HFF-Myc (cell line): ENCODE results near the gene XRCC1.

Source experiments
- DNase-seq: peaks from one replicate; pipeline ENCODE4 v3.0.0-alpha.2; 2011; ENCODE audit warnings: low read depth; ENCODE audit errors: extremely low read depth
- H3K4me3 ChIP-seq: replicated peaks from 2 replicates; pipeline ENCODE4 v1.5.1; 2011; ENCODE audit warnings: low read depth, mild to moderate bottlenecking, control low read depth, low read length
- CTCF ChIP-seq: IDR thresholded peaks from 2 replicates; pipeline ENCODE4 v1.5.1; 2012; ENCODE audit warnings: mild to moderate bottlenecking, low read depth, low read length, control low read depth; ENCODE audit errors: missing control alignments

The XRCC1 gene

GRCh38 chr19:43562698-43563241 is 12.6 kb downstream of the XRCC1 start:
- no peak for TF ChIP-seq CTCF
- no peak for DNase-seq
- H3K4me3 ChIP-seq, result no peak overlapping the region

DNA sequence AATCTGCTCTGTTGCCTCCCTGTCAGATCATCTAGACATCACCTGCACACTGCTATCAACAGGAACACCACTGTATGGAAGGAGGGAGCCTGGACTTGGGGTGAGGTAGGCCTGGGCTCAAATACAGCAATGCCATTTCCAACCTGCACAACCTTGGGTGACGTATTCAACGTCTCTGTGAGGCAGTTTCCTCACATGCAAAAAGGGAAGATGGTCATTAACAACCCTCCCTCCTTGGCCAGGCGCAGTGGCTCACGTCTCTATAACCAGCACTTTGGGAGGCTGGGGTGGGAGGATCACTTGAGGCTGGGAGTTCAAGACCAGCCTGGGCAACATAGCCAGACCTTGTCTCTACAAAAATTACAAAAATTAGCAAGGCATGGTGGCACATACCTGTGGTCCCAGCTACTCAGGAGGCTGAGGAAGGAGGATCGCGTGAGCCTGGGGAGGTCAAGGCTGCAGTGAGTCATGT is 13.1 kb downstream of the XRCC1 start:
- TF ChIP-seq CTCF, result no peak
- no peak overlapping the region for H3K4me3 ChIP-seq
- DNase-seq, result no peak

- DNase-seq, result no peak
- TF ChIP-seq CTCF, result no peak
- H3K4me3 ChIP-seq, result no peak overlapping the region
Measured at GRCh38 chr19:43561139-43561970, 14.0 kb downstream of the XRCC1 start.

GRCh38 chr19:43560687-43561086 is 14.6 kb downstream of the XRCC1 start:
- DNase-seq, result no peak
- TF ChIP-seq CTCF, result peak; percentile 10
- H3K4me3 ChIP-seq, result no peak overlapping the region

- DNase-seq, result peak; percentile 49
- no peak overlapping the region for H3K4me3 ChIP-seq
- peak; percentile 94 for TF ChIP-seq CTCF
Measured at GRCh38 chr19:43555185-43555770, 20.0 kb downstream of the XRCC1 start.

DNA sequence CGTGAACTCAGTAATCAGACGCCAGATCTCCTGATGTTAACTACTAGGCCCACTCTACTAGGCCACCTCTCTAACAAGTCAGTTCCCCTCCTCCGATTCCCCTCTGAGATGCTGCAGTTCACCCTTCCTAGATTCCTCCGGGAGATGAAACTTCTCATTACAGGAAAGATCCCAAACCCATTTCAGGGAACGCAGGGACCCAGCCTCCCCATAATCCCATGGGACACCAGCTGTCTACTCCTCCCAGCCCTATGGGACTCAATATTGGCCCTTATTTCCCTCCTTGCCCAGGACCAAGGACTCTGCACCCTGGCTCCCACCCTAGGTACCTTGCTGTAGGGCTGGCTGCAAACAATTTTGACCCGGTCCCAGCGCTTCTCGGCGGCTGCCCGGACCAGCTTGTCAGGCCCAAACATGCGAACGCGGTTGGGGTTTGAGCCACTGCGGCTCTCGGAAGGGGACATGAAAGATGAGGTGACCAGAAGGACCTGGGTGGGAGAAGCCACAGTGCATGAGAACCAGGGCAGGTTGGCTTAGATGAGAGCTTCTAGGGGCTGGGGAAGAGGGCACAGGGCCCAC is 20.9 kb downstream of the XRCC1 start:
- no peak for DNase-seq
- no peak overlapping the region for H3K4me3 ChIP-seq

More for the DNA sequence above, 20.9 kb downstream of the XRCC1 start:
- TF ChIP-seq CTCF, result no peak
